ENCODE measurements around the gene SDK1. TPM values are rescaled to one million over a fixed set of nuclear protein-coding genes. Genes with fewer than 3 reads are reported as not detected.
A peak's percentile ranks its signal among the peaks of the same experiment; 100 is the strongest.

Gene SDK1
- total and polyA plus RNA-seq, 7 experiments from 2014 or later, result 0.07 to 2.5 (median 0.54) TPM

- CTCF ChIA-PET, result no interaction called here
Observed at GRCh38 chr7:3670898-3671297, 369.8 kb downstream of the SDK1 start.

GRCh38 chr7:3673524-3673923, 372.5 kb downstream of the SDK1 start:
- intact Hi-C loops (cut with micrococcal nuclease), result loop anchor here (1.0 to 5.0 kb wide), 4 partner anchors 211 to 808 kb away; partner anchors contain the start of gene SDK1 (in 1 of the 2)
- H3K27ac Mint-ChIP-seq, result no peak overlapping the region
- peaks cover 0 to 3% (median 0%) of the 10 kb centered on the region in 5 donors for H3K36me3 Mint-ChIP-seq
- ChIA-PET POLR2A (no interaction called here), CTCF (interaction anchor here (0.6 to 1.1 kb wide), 4 partner anchors 11 to 809 kb away, joined by 3 read pairs; no protein-coding TSS in a partner anchor)
- H3K4me3 Mint-ChIP-seq, result no peak overlapping the region
- ATAC-seq (peak; percentile 50), DNase-seq (peak; percentile 14 to 60 (median 46))
- H3K27me3 ChIP-seq (ENCODE audit: control insufficient read depth in 2 of 2, insufficient read depth in 2 of 2, low read length in 2 of 2), result no peaks in the 10 kb centered on the region
- no peaks in the 10 kb centered on the region for H3K36me3 ChIP-seq (ENCODE audit: control insufficient read depth in 2 of 3, insufficient read depth in 3 of 3, low read length in 3 of 3)
- H3K4me1 ChIP-seq (ENCODE audit: control insufficient read depth in 2 of 2, insufficient read depth in 2 of 2, low read length in 2 of 2), result peaks cover 0 to 19% of the 10 kb centered on the region in 2 donors
- no peaks in the 10 kb centered on the region for H3K9me3 ChIP-seq (ENCODE audit: control insufficient read depth in 2 of 3, low read length in 3 of 3)
- H3K27ac ChIP-seq (ENCODE audit: low read depth, low read length), result no peak overlapping the region
- peaks cover 0 to 12% (median 3%) of the 10 kb centered on the region in 7 donors for H3K4me1 Mint-ChIP-seq
- H3K4me3 ChIP-seq (ENCODE audit: low read length), result no peak overlapping the region
- no peaks in the 10 kb centered on the region for H3K27me3 Mint-ChIP-seq
- peaks cover 0 to 2% (median 0%) of the 10 kb centered on the region in 11 donors for H3K9me3 Mint-ChIP-seq

More at GRCh38 chr7:3670898-3671297, 369.8 kb downstream of the SDK1 start:
- no peak for ATAC-seq
- no peak overlapping the region for H3K4me3 ChIP-seq (ENCODE audit: low read length)
- Mint-ChIP-seq H3K27ac (no peak overlapping the region), H3K4me1 (peaks cover 0 to 12% (median 3%) of the 10 kb centered on the region in 7 donors), H3K36me3 (no peaks in the 10 kb centered on the region), H3K4me3 (no peak overlapping the region), H3K27me3 (peaks cover 0 to 6% (median 0%) of the 10 kb centered on the region in 5 donors), H3K9me3 (peaks cover 0 to 2% (median 0%) of the 10 kb centered on the region in 11 donors)
- peak overlapping the region; percentile 7 for H3K27ac ChIP-seq (ENCODE audit: low read depth, low read length)
- peak in 2 of 9 donors; percentile 5 to 9 for DNase-seq
- intact Hi-C loops (cut with micrococcal nuclease), result loop anchor here in 1 of 2 donors (5.0 kb wide), 1 partner anchor 369 kb away; the partner anchor contains the start of gene SDK1
- H3K4me1 ChIP-seq (ENCODE audit: control insufficient read depth in 2 of 2, insufficient read depth in 2 of 2, low read length in 2 of 2), result peaks cover 0 to 19% of the 10 kb centered on the region in 2 donors
- POLR2A ChIA-PET, result no interaction called here
- no peaks in the 10 kb centered on the region for H3K36me3 ChIP-seq (ENCODE audit: control insufficient read depth in 2 of 3, insufficient read depth in 3 of 3, low read length in 3 of 3)
- H3K27me3 ChIP-seq (ENCODE audit: control insufficient read depth in 2 of 2, insufficient read depth in 2 of 2, low read length in 2 of 2), result no peaks in the 10 kb centered on the region
- H3K9me3 ChIP-seq (ENCODE audit: control insufficient read depth in 2 of 3, low read length in 3 of 3), result no peaks in the 10 kb centered on the region

GRCh38 chr7:3678314-3678810, 377.3 kb downstream of the SDK1 start:
- DNase-seq (no peak), ATAC-seq (no peak)
- Mint-ChIP-seq H3K27me3 (no peaks in the 10 kb centered on the region), H3K4me3 (no peak overlapping the region), H3K27ac (no peak overlapping the region), H3K36me3 (peaks cover 0 to 3% (median 0%) of the 10 kb centered on the region in 5 donors), H3K4me1 (peaks cover 0 to 8% (median 0%) of the 10 kb centered on the region in 7 donors), H3K9me3 (peaks cover 0 to 2% (median 0%) of the 10 kb centered on the region in 11 donors)
- no peak overlapping the region for H3K4me3 ChIP-seq (ENCODE audit: low read length)
- H3K27ac ChIP-seq (ENCODE audit: low read depth, low read length), result no peak overlapping the region
- intact Hi-C loops (cut with micrococcal nuclease), result no loop called here
- no peaks in the 10 kb centered on the region for H3K36me3 ChIP-seq (ENCODE audit: control insufficient read depth in 2 of 3, insufficient read depth in 3 of 3, low read length in 3 of 3)
- CTCF ChIA-PET, result no interaction called here
- POLR2A ChIA-PET, result no interaction called here
- no peaks in the 10 kb centered on the region for H3K4me1 ChIP-seq (ENCODE audit: control insufficient read depth in 2 of 2, insufficient read depth in 2 of 2, low read length in 2 of 2)
- H3K27me3 ChIP-seq (ENCODE audit: control insufficient read depth in 2 of 2, insufficient read depth in 2 of 2, low read length in 2 of 2), result no peaks in the 10 kb centered on the region
- H3K9me3 ChIP-seq (ENCODE audit: control insufficient read depth in 2 of 3, low read length in 3 of 3), result no peaks in the 10 kb centered on the region

- Mint-ChIP-seq H3K9me3 (peaks cover 0 to 7% (median 0%) of the 10 kb centered on the region in 11 donors), H3K27ac (no peak overlapping the region), H3K27me3 (no peaks in the 10 kb centered on the region), H3K4me3 (no peak overlapping the region), H3K4me1 (no peaks in the 10 kb centered on the region), H3K36me3 (peaks cover 0 to 8% (median 0%) of the 10 kb centered on the region in 5 donors)
- ATAC-seq, result no peak
- no peaks in the 10 kb centered on the region for H3K27me3 ChIP-seq (ENCODE audit: control insufficient read depth in 2 of 2, insufficient read depth in 2 of 2, low read length in 2 of 2)
- no peaks in the 10 kb centered on the region for H3K9me3 ChIP-seq (ENCODE audit: control insufficient read depth in 2 of 3, low read length in 3 of 3)
- H3K4me1 ChIP-seq (ENCODE audit: control insufficient read depth in 2 of 2, insufficient read depth in 2 of 2, low read length in 2 of 2), result no peaks in the 10 kb centered on the region
- H3K36me3 ChIP-seq (ENCODE audit: control insufficient read depth in 2 of 3, insufficient read depth in 3 of 3, low read length in 3 of 3), result no peaks in the 10 kb centered on the region
- ChIA-PET CTCF (no interaction called here), POLR2A (no interaction called here)
- no peak overlapping the region for H3K4me3 ChIP-seq (ENCODE audit: low read length)
- no peak for DNase-seq
- no peak overlapping the region for H3K27ac ChIP-seq (ENCODE audit: low read depth, low read length)
- intact Hi-C loops (cut with micrococcal nuclease), result no loop called here
Observed at GRCh38 chr7:3682028-3682710, 381.1 kb downstream of the SDK1 start.

- H3K4me1 ChIP-seq (ENCODE audit: control insufficient read depth in 2 of 2, insufficient read depth in 2 of 2, low read length in 2 of 2), result no peaks in the 10 kb centered on the region
- CTCF ChIA-PET, result no interaction called here
- no peak for DNase-seq
- Mint-ChIP-seq H3K27me3 (no peaks in the 10 kb centered on the region), H3K36me3 (peaks cover 0 to 8% (median 0%) of the 10 kb centered on the region in 5 donors), H3K4me1 (no peaks in the 10 kb centered on the region), H3K9me3 (peaks cover 0 to 7% (median 0%) of the 10 kb centered on the region in 11 donors), H3K4me3 (no peak overlapping the region), H3K27ac (no peak overlapping the region)
- no peaks in the 10 kb centered on the region for H3K36me3 ChIP-seq (ENCODE audit: control insufficient read depth in 2 of 3, insufficient read depth in 3 of 3, low read length in 3 of 3)
- ATAC-seq, result no peak
- H3K4me3 ChIP-seq (ENCODE audit: low read length), result no peak overlapping the region
- H3K27me3 ChIP-seq (ENCODE audit: control insufficient read depth in 2 of 2, insufficient read depth in 2 of 2, low read length in 2 of 2), result no peaks in the 10 kb centered on the region
- intact Hi-C loops (cut with micrococcal nuclease), result no loop called here
- no peaks in the 10 kb centered on the region for H3K9me3 ChIP-seq (ENCODE audit: control insufficient read depth in 2 of 3, low read length in 3 of 3)
- no peak overlapping the region for H3K27ac ChIP-seq (ENCODE audit: low read depth, low read length)
- POLR2A ChIA-PET, result interaction anchor here (1.0 kb wide), 1 partner anchor 11 kb away, joined by 3 read pairs; no protein-coding TSS in a partner anchor
Observed at GRCh38 chr7:3683546-3684539, 382.8 kb downstream of the SDK1 start.

- H3K27me3 ChIP-seq (ENCODE audit: control insufficient read depth in 2 of 2, insufficient read depth in 2 of 2, low read length in 2 of 2), result no peaks in the 10 kb centered on the region
- Mint-ChIP-seq H3K36me3 (peaks cover 0 to 8% (median 0%) of the 10 kb centered on the region in 5 donors), H3K4me3 (no peak overlapping the region), H3K27ac (no peak overlapping the region), H3K9me3 (peaks cover 0 to 7% (median 0%) of the 10 kb centered on the region in 11 donors), H3K4me1 (no peaks in the 10 kb centered on the region), H3K27me3 (peaks cover 0 to 5% (median 0%) of the 10 kb centered on the region in 5 donors)
- H3K27ac ChIP-seq (ENCODE audit: low read depth, low read length), result no peak overlapping the region
- intact Hi-C loops (cut with micrococcal nuclease), result no loop called here
- no peaks in the 10 kb centered on the region for H3K4me1 ChIP-seq (ENCODE audit: control insufficient read depth in 2 of 2, insufficient read depth in 2 of 2, low read length in 2 of 2)
- H3K36me3 ChIP-seq (ENCODE audit: control insufficient read depth in 2 of 3, insufficient read depth in 3 of 3, low read length in 3 of 3), result no peaks in the 10 kb centered on the region
- ChIA-PET POLR2A (no interaction called here), CTCF (no interaction called here)
- no peak for DNase-seq
- no peak for ATAC-seq
- no peak overlapping the region for H3K4me3 ChIP-seq (ENCODE audit: low read length)
- no peaks in the 10 kb centered on the region for H3K9me3 ChIP-seq (ENCODE audit: control insufficient read depth in 2 of 3, low read length in 3 of 3)
Observed at GRCh38 chr7:3688071-3688470, 387.0 kb downstream of the SDK1 start.

Measured in naive thymus-derived CD4-positive, alpha-beta T cell (primary cell).